ES-I3 (cell line): ENCODE data around the gene NEDD9.

Source experiments
- H3K36me3 ChIP-seq: 2 replicates; pipeline ENCODE4 v1.6.1; 2013; ENCODE audit warnings: mild to moderate bottlenecking, low read length, control low read depth, moderate library complexity; ENCODE audit not compliant: insufficient read depth
- H3K4me1 ChIP-seq: 2 replicates; pipeline ENCODE4 v1.6.1; 2013; ENCODE audit warnings: mild to moderate bottlenecking, control low read depth, low read length; ENCODE audit not compliant: insufficient read depth
- H3K9ac ChIP-seq: 2 replicates; pipeline ENCODE4 v1.6.1; 2013; ENCODE audit warnings: low read depth, mild to moderate bottlenecking, low read length, moderate library complexity
- H3K9me3 ChIP-seq: 2 replicates; pipeline ENCODE4 v1.6.1; 2013; ENCODE audit warnings: mild to moderate bottlenecking, low read length, moderate library complexity; ENCODE audit not compliant: control insufficient read depth, insufficient read depth

Gene NEDD9

GRCh38 chr6:11162262-11162661 lies 70.2 kb downstream of the NEDD9 start:
- peaks cover 3% of the 10 kb centered on the region; the same call in 1 of the 2 replicates for H3K4me1 ChIP-seq
- no peaks in the 10 kb centered on the region for H3K9me3 ChIP-seq
- no peaks in the 10 kb centered on the region for H3K36me3 ChIP-seq
- no peak overlapping the region for H3K9ac ChIP-seq

- no peaks in the 10 kb centered on the region for H3K36me3 ChIP-seq
- H3K4me1 ChIP-seq: peaks cover 3% of the 10 kb centered on the region; the same call in 1 of the 2 replicates
- no peaks in the 10 kb centered on the region for H3K9me3 ChIP-seq
- H3K9ac ChIP-seq: no peak overlapping the region
Observed at GRCh38 chr6:11161031-11161956, 71.2 kb downstream of the NEDD9 start.

- Histone ChIP-seq H3K9me3 (no peaks in the 10 kb centered on the region), H3K36me3 (no peaks in the 10 kb centered on the region), H3K9ac (no peak overlapping the region), H3K4me1 (peaks cover 3% of the 10 kb centered on the region; the same call in 1 of the 2 replicates)
Observed at GRCh38 chr6:11160199-11160598, 72.3 kb downstream of the NEDD9 start.

- Histone ChIP-seq H3K9me3 (no peaks in the 10 kb centered on the region), H3K9ac (no peak overlapping the region), H3K36me3 (no peaks in the 10 kb centered on the region), H3K4me1 (peaks cover 4% of the 10 kb centered on the region; the same call in 1 of the 2 replicates)
Observed at GRCh38 chr6:11155589-11155988, 76.9 kb downstream of the NEDD9 start.

GRCh38 chr6:11153447-11153846 lies 79.0 kb downstream of the NEDD9 start:
- Histone ChIP-seq H3K4me1 (peaks cover 4% of the 10 kb centered on the region; the same call in 1 of the 2 replicates), H3K36me3 (no peaks in the 10 kb centered on the region), H3K9me3 (no peaks in the 10 kb centered on the region), H3K9ac (no peak overlapping the region; the same call in 1 of the 2 replicates)

- Histone ChIP-seq H3K9ac (no peak overlapping the region), H3K4me1 (peaks cover 4% of the 10 kb centered on the region; the same call in 1 of the 2 replicates), H3K9me3 (no peaks in the 10 kb centered on the region), H3K36me3 (no peaks in the 10 kb centered on the region)
Observed at GRCh38 chr6:11152581-11152980, 79.9 kb downstream of the NEDD9 start.

- H3K36me3 ChIP-seq: no peaks in the 10 kb centered on the region
- peaks cover 4% of the 10 kb centered on the region; the same call in 1 of the 2 replicates for H3K4me1 ChIP-seq
- no peak overlapping the region for H3K9ac ChIP-seq
- H3K9me3 ChIP-seq: no peaks in the 10 kb centered on the region
Observed at GRCh38 chr6:11151488-11151887, 81.0 kb downstream of the NEDD9 start.

- Histone ChIP-seq H3K9ac (no peak overlapping the region), H3K4me1 (peaks cover 4% of the 10 kb centered on the region; the same call in 1 of the 2 replicates), H3K9me3 (no peaks in the 10 kb centered on the region), H3K36me3 (no peaks in the 10 kb centered on the region)
Observed at GRCh38 chr6:11149551-11149950, 82.9 kb downstream of the NEDD9 start.

GRCh38 chr6:11146117-11146826 lies 86.2 kb downstream of the NEDD9 start:
- no peaks in the 10 kb centered on the region for H3K9me3 ChIP-seq
- no peak overlapping the region for H3K9ac ChIP-seq
- no peaks in the 10 kb centered on the region; the same call in 1 of the 2 replicates for H3K4me1 ChIP-seq
- no peaks in the 10 kb centered on the region for H3K36me3 ChIP-seq

GRCh38 chr6:11144393-11144851 lies 88.0 kb downstream of the NEDD9 start:
- Histone ChIP-seq H3K9me3 (no peaks in the 10 kb centered on the region), H3K36me3 (no peaks in the 10 kb centered on the region), H3K9ac (no peak overlapping the region), H3K4me1 (peaks cover 8% of the 10 kb centered on the region; the same call in 1 of the 2 replicates)

- no peaks in the 10 kb centered on the region for H3K9me3 ChIP-seq
- no peak overlapping the region for H3K9ac ChIP-seq
- peaks cover 8% of the 10 kb centered on the region; the same call in 1 of the 2 replicates for H3K4me1 ChIP-seq
- H3K36me3 ChIP-seq: no peaks in the 10 kb centered on the region
Observed at GRCh38 chr6:11143394-11144371, 88.8 kb downstream of the NEDD9 start.

- Histone ChIP-seq H3K36me3 (no peaks in the 10 kb centered on the region), H3K4me1 (peaks cover 8% of the 10 kb centered on the region; the same call in 1 of the 2 replicates), H3K9me3 (no peaks in the 10 kb centered on the region), H3K9ac (no peak overlapping the region)
Observed at GRCh38 chr6:11142296-11143027, 90.0 kb downstream of the NEDD9 start.

GRCh38 chr6:11141295-11141694 lies 91.2 kb downstream of the NEDD9 start:
- peaks cover 12% of the 10 kb centered on the region for H3K4me1 ChIP-seq
- H3K36me3 ChIP-seq: no peaks in the 10 kb centered on the region
- no peaks in the 10 kb centered on the region for H3K9me3 ChIP-seq
- H3K9ac ChIP-seq: no peak overlapping the region
